Osteocyte (in vitro differentiated cells): ENCODE results near the gene EMP2. TPM values are rescaled to one million over a fixed set of nuclear protein-coding genes. Genes with fewer than 3 reads are reported as not detected.

ENCODE experiments used
- DNase-seq: peaks from one replicate; pipeline ENCODE4 v3.0.0; 2021; ENCODE audit warnings: mixed read lengths; ENCODE audit not compliant: unreplicated experiment; ENCODE audit errors: extremely low spot score
- H3K27ac Mint-ChIP-seq: one replicate; pipeline ENCODE4 v1.8.0; 2021; ENCODE audit warnings: mild to moderate bottlenecking, mixed read lengths; ENCODE audit not compliant: unreplicated experiment
- H3K27me3 Mint-ChIP-seq: one replicate; pipeline ENCODE4 v1.8.0; 2021; ENCODE audit warnings: mixed read lengths; ENCODE audit not compliant: unreplicated experiment
- H3K36me3 Mint-ChIP-seq: one replicate; pipeline ENCODE4 v1.8.0; 2021; ENCODE audit warnings: mixed read lengths; ENCODE audit not compliant: unreplicated experiment
- H3K4me1 Mint-ChIP-seq: one replicate; pipeline ENCODE4 v1.8.0; 2021; ENCODE audit warnings: mixed read lengths; ENCODE audit not compliant: unreplicated experiment
- H3K4me3 Mint-ChIP-seq: one replicate; pipeline ENCODE4 v1.8.0; 2021; ENCODE audit warnings: mild to moderate bottlenecking, moderate library complexity, mixed read lengths; ENCODE audit not compliant: unreplicated experiment
- H3K9me3 Mint-ChIP-seq: one replicate; pipeline ENCODE4 v1.8.0; 2021; ENCODE audit warnings: mixed read lengths; ENCODE audit not compliant: unreplicated experiment
- total RNA-seq: library from RNA; stranded (reverse); gene quantifications from 2 replicates; pipeline ENCODE4 v1.2.1, GENCODE V29; 2021
- TF ChIP-seq, protein P1 (sequence below): fragments of 200-600 bp; sonication (generic); IDR thresholded peaks from 2 replicates; pipeline ENCODE4 v1.5.0; 2021; ENCODE audit warnings: antibody characterized with exemption, mild to moderate bottlenecking, moderate library complexity

Gene EMP2
- total RNA-seq, 1 donor from 2014 or later = 5.9 TPM

DNA sequence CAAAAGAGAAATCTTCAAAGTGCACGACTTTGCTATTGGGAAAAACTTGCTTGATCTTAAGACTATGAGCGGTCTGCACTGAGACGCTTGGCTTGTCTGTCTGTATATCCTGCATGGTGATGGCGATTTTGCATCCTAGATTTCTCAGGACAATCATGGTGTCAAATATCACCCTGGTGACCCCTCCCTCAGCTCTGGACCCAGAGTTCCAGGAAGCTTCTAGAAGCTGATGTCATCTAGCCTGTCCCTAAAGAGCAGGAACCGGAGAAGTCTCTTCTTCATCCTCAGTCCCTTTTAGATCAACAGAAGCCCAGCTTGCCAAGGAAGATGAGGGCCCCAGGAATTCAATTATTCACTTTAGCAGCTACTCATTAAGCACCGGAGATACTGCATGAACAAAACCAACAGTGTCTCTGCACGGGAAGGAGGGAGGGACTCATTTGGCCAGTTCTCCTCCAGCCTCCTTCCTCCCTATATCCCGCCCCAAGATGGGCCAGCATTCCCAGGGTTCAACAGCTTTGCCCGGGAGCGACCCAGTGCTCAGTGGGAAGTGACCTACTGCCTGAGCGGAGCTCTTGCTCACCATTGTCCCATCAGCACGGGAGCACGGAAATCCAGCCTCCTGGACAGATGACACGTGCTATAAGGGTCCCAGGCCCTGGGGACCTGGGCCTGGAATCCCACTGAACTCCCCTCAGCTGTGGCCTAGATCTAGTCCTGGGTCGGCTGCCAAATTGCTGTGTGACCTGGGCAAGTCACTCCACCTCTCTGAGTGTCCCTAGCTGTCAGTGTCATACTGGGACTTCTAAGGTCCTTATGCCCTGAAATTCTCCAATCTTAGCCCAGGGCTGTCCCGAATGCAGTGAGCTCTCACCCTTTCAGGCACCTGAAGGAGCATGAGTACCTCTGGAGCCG is 3.8 kb downstream of the EMP2 start:
- Mint-ChIP-seq H3K4me1 (peaks cover 28% of the 10 kb centered on the region), H3K36me3 (no peaks in the 10 kb centered on the region), H3K4me3 (no peak overlapping the region), H3K27ac (no peak overlapping the region), H3K27me3 (no peaks in the 10 kb centered on the region), H3K9me3 (no peaks in the 10 kb centered on the region)
- TF ChIP-seq, protein P1, sequence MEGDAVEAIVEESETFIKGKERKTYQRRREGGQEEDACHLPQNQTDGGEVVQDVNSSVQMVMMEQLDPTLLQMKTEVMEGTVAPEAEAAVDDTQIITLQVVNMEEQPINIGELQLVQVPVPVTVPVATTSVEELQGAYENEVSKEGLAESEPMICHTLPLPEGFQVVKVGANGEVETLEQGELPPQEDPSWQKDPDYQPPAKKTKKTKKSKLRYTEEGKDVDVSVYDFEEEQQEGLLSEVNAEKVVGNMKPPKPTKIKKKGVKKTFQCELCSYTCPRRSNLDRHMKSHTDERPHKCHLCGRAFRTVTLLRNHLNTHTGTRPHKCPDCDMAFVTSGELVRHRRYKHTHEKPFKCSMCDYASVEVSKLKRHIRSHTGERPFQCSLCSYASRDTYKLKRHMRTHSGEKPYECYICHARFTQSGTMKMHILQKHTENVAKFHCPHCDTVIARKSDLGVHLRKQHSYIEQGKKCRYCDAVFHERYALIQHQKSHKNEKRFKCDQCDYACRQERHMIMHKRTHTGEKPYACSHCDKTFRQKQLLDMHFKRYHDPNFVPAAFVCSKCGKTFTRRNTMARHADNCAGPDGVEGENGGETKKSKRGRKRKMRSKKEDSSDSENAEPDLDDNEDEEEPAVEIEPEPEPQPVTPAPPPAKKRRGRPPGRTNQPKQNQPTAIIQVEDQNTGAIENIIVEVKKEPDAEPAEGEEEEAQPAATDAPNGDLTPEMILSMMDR = no peak
- DNase-seq = no peak

DNA sequence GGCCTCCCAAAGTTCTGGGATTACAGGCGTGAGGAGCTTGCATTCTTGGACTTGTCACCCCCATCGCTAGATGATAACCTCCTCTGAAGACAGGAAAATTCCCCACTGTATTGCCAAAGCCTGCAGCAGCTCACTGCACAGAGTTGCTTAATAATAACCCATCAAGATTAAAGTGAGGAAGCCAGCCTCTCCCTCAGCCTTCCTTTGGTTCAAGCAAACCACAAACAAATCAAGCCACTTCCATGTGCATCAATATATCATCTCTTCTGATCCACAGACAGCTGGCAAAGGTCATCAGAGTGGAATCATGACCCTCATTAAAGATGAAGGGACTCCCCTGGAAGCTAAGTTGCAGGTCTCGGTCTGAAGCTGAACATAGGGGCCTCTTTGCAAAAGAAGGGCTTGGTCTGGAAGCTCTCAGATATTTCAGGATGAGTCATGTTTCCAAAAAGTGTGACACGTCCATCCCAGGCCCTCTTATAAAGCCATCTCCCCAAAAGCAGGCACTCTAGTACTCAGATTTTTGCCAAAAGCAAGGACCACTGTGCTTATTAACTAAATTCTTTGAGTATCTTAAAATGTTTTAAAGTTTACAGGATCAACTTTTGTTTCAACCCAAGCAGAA is 4.8 kb downstream of the EMP2 start:
- TF ChIP-seq, protein P1 = no peak
- DNase-seq = no peak
- no peak overlapping the region for H3K4me3 Mint-ChIP-seq
- H3K9me3 Mint-ChIP-seq = no peaks in the 10 kb centered on the region
- H3K27ac Mint-ChIP-seq = no peak overlapping the region
- no peaks in the 10 kb centered on the region for H3K36me3 Mint-ChIP-seq
- no peaks in the 10 kb centered on the region for H3K27me3 Mint-ChIP-seq
- H3K4me1 Mint-ChIP-seq = peaks cover 23% of the 10 kb centered on the region

DNA sequence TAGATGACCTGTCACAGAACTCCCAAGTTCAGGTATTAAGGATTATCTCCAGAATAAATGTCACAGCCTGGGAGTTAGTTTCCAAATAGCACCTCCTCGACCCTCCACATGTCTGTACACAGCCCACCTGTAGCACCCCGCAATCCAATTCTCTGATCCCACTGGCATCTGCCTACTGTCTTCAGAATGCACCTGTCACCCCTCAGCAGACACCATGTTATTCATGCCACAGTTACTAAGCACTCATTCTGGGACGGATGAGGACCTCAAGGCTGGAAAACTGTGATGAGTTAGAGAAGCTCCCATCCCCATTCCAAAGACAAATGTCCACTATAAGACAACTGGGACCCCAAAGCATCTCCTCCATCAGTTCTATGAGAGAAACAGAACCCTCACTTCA is 7.8 kb downstream of the EMP2 start:
- TF ChIP-seq, protein P1 = no peak
- DNase-seq = no peak
- Mint-ChIP-seq H3K27ac (no peak overlapping the region), H3K36me3 (no peaks in the 10 kb centered on the region), H3K27me3 (no peaks in the 10 kb centered on the region), H3K9me3 (no peaks in the 10 kb centered on the region), H3K4me1 (peaks cover 13% of the 10 kb centered on the region), H3K4me3 (no peak overlapping the region)

DNA sequence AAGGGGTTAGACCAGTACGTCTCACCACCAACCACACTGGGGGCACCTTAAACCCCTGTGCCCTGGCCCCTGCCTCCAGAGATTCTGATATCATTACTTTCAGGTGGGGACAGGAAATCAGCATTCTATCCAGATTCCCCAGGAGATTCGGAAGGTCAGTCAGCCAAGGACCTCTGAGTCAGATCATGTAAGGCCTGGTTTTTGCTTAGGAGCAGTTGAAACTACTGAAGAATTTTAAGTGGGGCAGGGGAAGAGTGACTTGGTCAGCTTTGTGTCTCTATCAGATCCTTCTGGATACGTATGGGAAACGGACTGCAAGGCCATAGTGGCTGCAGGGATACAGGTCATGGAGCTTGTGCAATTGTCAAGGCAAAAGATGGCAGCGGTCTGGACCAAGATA is 9.0 kb downstream of the EMP2 start:
- Mint-ChIP-seq H3K36me3 (no peaks in the 10 kb centered on the region), H3K27me3 (no peaks in the 10 kb centered on the region), H3K4me1 (peaks cover 5% of the 10 kb centered on the region), H3K9me3 (no peaks in the 10 kb centered on the region), H3K4me3 (no peak overlapping the region), H3K27ac (no peak overlapping the region)
- TF ChIP-seq, protein P1 = no peak
- DNase-seq = no peak

DNA sequence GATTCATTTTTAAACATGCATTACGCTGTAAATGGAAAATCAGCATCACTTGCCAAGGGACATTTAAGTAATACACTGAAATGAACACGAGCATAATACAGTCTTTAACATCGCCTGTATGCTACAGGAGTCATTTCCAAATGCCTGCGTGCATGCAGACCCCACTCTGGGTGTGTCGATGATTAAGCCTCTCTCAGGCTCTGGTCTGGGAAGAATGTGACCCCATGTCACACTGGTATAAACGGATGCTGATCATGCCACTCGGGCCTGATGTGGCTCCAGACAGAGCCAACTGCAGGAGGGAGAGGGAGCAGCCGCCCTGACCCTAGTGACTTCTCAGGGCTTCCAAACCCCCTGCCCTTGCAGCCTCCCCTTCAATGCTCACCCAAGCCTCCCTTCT is 10.8 kb downstream of the EMP2 start:
- Mint-ChIP-seq H3K36me3 (no peaks in the 10 kb centered on the region), H3K4me3 (no peak overlapping the region), H3K4me1 (peaks cover 8% of the 10 kb centered on the region), H3K27me3 (no peaks in the 10 kb centered on the region), H3K27ac (no peak overlapping the region), H3K9me3 (no peaks in the 10 kb centered on the region)
- DNase-seq = no peak
- TF ChIP-seq, protein P1 = no peak
